NCI-H1092 (cell line): ENCODE data around the gene IL11.

ENCODE experiments used
- DNase-seq: peaks from one replicate; lab custom pipeline; 2025; lab: John Stamatoyannopoulos, UW

The IL11 gene

DNA sequence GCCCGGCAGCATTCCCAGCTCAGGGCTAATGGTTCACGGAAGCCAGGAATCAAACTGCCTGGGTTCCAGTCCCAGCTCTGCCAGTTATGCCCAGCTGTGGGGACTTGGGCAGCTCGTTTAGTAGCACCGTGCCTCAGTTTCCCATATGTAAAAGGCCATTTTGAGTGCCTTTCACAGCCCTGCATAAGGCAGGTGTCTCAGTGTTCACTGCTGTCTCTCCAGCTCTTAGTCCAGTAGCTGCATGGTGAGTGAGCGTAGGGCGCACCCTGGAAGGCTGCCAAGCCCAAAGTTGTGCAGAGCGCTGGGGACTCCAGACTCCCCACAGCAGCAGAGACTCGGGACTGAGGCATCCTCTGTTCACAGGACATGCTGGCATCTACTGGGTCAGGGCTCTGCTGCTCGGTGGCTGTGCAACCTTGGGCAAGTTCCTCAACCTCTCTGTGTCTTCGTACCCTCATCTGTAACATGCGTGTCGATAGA, 21.0 kb upstream of the IL11 start:
- DNase-seq: no peak

DNA sequence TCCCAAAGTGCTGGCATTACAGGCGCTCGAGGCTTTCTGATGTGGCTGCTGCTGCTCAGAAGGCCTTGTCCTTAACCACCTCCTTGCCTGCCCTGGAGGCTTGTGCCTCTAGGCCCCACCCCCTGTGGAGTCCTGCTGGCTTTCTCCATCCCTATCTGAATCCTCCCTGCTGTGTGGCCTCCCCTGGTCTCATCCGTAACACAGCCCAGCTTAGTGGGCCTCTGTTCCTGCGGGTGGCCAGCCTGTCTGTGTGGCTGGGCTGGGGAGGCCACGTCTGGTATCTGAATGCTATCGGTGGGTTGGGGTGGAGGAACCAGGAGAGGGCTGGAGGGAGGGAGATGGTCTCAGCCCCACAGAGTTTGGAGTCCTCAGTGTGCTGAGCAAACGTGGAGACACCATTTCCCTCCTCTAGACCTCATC, 20.2 kb upstream of the IL11 start:
- DNase-seq: no peak

DNA sequence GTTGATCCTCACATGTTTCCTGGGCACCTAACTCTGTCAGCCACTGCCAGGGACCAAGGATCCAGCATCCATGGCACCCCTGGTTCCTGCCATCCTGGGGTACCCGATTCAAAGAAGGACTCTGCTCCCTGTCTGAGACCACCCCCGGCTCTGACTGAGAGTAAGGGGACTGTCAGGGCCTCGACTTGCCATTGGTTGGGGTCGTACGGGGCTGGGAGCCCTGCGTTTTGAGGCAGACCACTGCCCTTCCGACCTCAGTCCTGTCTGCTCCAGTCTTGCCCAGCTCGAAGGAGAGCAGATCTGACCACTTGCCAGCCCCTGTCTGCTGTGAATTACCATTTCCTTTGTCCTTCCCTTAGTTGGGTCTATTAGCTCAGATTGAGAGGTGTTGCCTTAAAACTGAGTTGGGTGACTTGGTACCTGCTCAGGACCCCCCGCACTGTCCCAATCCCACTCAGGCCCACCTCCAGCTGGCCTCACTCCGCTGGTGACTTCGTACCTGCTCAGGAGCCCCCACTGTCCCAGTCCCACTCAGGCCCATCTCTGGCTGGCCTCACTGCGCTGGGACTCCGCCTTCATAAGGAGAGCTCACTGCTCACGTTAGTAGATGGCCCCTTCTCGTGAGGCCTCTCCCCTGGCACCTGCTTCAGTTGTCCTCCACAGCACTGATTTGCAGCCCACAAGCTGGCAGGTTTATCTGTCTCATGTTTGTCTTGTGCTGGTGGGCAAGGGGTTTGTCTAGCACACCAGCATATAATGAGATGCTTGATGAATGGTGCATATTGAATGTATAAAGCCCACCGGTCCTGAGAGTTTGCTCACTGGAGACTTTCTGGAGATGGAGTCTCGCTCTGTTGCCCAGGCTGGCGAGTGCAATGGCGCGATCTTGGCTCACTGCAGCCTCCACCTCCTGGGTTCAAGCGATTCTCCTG, 19.4 kb upstream of the IL11 start:
- no peak for DNase-seq

DNA sequence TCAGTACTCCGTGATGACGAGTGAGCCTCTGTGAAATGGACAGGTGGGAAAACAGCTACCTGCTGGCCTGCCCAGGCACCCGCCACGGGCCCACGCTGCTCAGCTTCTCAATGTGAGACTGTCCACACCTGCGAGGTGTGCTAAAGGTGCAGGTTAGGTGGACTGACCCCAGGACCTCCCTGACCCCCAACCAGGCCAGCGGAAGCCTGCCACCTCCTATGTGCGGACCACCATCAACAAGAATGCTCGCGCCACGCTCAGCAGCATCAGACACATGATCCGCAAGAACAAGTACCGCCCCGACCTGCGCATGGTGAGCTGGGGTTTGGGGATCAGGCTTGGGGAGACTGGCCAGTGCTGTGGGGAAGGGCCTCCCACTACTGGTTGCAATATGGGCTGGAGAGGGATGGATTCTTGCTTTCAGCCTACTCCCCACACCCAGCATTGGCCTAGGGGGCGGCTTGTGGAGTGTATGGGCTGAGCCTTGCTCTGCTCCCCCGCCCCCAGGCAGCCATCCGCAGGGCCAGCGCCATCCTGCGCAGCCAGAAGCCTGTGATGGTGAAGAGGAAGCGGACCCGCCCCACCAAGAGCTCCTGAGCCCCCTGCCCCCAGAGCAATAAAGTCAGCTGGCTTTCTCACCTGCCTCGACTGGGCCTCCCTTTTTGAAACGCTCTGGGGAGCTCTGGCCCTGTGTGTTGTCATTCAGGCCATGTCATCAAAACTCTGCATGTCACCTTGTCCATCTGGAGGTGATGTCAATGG, 17.7 kb upstream of the IL11 start:
- no peak for DNase-seq

DNA sequence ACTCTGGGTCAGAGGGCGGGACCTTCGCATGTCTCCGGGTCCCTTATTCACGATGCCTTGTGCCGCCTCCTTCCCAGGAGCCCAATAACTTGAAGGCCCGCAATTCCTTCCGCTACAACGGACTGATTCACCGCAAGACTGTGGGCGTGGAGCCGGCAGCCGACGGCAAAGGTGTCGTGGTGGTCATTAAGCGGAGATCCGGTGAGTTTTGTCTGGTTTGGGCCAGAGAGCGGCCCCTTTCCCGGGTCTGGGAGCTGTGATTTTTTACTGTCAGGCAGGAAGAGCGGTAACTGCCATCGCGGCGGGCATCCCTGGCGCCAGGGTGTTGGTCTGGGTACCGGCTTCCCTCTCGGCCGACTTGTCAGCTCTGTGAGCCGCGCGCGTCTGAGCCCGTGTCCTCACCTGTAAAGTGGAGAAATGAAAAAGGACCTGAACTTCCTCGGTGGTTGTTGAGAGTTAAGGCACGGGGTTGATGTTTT, 16.3 kb upstream of the IL11 start:
- DNase-seq: no peak

DNA sequence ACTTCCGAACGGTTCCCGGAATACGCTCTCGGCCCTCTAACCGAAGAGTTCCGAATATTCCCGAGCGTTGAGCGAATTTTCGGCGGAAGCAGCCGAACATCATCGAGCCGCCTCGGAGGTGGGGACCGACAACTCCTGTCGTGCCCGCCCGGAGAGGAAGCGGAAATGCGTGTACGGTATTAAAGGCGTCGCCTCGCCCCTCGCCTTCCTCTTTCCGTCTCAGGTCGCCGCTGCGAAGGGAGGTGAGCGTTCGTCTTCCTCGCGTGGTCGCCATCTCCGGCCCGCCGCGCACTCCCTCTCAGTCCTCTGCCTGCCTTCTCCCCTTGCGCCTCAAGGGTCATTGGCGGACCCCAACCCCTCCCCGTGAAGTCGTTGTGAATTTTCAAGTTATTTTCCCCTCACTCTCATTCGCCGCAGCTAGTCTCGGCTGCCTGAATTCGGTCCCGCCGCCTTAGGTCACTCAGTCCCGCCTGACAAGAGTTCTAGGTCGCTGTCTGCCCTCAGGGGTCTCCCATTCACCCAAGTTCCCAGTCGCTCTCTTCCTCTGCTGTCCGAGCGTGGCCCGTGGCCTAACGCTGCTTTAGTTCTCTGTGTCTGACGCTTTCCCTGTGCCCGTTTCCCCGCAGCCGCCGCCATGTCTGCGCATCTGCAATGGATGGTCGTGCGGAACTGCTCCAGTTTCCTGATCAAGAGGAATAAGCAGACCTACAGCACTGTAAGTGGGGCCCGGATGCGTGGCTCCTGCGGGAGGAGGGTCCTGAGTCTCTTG, 15.6 kb upstream of the IL11 start, which contains the start of gene RPL28:
RPL28 (plus strand) TSS at position 209 of the 769 bp plus-strand sequence; CDS start at position 635, 426 bp downstream.
- peak; percentile 96 for DNase-seq

DNA sequence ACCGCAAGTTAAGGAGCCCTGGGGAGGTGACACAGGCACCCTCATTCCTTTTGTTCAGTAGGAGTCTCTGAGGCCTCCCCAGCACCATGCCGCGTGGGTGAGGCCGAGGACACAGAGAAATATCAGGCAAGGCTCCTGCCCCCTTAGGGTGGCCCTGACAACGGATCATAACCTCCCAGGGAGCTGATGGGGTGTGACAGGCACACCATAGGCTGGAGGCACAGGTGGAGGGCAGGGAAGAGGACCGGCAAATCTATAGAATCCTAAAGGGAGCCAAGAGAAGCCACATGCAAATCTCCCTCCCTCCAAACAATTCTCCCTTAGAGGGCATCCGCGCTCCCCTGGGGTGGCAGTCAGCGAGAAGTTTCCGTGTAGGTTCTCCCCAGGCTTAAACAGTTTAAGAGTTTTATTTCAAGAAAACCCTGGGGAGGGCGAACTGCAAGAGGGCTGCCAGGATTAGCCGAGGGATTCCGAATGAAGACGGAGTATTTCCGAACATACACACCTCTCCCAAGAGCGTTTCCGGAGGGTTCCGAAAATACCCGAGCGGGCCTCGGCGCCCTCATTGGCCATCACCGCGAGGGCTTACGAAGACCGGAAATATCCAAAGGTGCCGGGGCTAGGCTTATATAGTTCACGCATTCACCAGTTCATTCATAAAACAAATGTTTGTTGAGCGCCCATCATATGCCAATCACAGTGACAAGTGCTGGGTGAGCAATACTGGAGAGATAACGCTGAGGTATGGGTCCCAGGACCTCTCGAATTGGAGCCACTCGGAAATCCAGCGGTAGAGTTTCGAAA, 14.9 kb upstream of the IL11 start:
- DNase-seq: peak; percentile 91

DNA sequence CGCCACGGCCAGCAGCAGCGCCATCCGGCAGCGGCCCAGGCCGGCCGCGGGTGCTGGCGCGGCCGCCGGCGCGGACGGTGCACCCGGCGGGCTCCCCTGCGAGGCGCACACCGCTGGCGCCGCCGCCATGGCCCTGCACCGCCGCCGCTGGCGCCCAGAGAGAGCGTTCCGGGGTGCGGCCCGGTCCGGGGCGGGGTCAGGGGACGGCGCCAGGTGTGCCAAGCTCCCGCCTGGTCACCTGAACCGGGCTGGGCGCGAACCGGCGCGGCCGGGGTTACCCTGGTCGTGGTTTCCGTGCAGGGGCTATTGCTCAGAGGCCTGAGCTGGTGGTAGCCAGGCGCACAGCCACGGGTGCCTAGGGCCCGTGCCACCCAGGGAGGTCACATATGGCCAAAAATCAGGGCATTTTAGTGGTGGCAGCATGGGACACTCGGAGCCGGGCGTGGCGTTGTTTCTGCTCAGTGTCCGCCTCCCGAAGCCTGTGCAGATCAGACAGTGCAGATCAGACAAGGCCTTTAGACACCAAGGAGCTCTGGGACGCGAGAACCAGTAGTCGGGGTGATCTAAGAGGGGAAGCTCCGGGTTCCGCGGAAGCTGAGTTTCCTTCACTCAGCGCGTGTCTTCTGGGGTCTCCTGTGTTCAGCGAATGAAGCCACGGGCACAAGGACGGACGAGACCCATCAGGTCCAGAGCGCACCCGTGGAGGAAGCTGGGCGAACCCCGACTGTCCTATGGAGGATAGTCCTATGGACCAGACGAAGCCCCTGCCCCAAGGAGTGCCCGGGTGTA, 14.1 kb upstream of the IL11 start, which contains the start of gene TMEM238:
TMEM238 (minus strand) TSS at position 162 of the 789 bp plus-strand sequence; CDS start at position 129, 33 bp downstream.
- no peak for DNase-seq

DNA sequence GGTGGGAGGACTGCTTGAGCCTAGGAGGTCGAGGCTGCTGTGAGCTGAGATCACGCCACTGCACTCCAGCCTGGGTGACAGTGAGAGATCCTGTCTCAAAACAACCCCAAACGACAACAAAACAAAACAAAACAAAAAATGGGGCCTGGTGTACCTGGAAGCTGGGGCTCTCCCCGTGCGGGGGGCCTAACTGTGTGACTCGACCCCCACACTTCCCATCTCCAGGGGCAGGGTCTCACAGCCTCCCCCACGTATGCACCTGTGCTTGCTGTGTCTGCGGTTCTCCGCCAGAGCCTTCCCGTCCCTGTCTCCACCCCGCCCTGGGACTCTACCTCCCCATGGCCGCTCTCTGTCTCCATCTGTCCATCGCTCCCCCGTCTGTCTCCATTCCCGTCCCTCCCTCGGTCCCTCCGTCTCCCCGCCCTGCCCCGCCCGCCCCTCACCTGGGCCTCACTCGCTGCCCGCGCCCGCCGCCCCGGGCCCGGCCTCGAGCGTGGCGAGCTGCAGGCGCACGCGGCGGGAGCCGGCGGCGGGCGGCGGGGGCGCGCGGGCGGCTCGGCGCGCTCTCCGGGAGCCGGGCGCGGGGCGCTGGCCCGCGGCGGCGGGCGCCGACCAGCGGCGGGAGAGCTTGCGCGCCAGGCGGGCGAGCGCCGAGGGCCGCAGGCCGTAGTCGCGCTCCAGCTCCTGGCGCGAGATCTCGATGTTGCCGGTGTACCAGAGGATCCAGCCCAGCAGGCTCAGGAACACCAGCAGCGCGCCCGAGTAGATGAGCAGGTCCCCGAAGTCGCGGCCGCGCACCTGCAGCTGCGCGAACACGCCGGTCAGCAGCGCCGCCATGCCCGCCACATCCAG, 13.2 kb upstream of the IL11 start:
- DNase-seq: peak; percentile 31

DNA sequence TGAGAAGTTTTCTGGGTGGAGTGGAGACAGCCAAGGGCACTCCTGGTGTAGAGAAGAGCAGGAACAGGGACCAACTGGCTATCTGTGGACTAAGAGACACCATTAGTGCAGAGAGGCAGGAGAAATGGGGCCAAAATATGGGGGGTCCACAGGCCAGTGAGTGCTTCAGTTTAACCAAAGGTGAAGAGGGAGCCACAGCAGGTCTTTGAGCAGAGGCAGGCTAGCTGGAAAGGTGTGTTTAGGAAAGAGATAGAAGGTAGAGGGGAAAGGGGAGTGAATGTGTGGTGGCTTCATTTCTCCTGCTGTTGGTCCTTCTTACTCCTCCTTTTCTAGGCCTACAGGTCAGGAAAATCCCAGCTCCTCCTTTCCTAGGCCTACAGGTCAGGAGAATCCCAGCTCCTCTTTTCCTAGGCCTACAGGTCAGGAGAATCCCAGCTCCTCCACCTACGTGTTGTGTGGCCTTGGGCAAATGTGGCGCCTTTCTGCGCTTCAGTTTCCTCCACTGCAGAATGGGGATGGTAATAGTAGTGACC, 12.3 kb upstream of the IL11 start:
- DNase-seq: no peak

DNA sequence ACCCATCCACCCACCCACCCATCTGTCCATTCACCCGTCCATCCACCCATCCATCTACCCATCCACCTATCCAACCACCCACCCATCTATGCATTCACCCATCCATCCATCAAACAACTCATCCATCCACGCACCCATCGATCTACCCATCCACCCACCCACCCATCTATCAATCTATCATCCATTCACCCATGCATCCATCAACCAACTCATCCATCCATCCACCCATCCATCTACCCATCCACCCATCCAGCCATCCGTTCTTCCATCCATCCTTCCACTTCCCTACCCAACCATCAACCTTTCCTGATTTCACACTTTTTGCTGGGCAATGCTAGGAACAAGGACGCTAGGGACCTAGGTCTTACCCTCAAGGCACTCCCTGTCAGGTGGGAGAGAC, 11.8 kb upstream of the IL11 start:
- no peak for DNase-seq

DNA sequence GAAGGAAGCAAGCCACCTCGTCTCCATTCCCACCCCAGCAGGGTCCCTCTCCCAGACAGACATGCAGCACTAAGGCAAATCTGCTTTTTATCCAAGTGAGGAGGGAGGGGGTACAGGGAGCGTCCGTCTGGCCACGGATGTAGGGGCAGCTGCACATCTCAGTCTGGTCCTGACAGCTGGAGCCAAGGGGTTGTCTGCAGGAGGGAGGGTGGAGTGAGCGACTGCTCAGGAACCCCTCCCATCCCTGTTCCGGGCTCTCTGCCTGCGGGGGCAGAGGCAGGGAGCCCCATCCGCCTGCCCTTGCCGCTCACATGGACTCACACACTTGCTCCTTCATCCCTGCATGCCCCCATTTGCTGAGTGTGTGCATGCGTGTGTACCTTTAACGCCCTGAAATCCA, 8.9 kb upstream of the IL11 start:
- no peak for DNase-seq

DNA sequence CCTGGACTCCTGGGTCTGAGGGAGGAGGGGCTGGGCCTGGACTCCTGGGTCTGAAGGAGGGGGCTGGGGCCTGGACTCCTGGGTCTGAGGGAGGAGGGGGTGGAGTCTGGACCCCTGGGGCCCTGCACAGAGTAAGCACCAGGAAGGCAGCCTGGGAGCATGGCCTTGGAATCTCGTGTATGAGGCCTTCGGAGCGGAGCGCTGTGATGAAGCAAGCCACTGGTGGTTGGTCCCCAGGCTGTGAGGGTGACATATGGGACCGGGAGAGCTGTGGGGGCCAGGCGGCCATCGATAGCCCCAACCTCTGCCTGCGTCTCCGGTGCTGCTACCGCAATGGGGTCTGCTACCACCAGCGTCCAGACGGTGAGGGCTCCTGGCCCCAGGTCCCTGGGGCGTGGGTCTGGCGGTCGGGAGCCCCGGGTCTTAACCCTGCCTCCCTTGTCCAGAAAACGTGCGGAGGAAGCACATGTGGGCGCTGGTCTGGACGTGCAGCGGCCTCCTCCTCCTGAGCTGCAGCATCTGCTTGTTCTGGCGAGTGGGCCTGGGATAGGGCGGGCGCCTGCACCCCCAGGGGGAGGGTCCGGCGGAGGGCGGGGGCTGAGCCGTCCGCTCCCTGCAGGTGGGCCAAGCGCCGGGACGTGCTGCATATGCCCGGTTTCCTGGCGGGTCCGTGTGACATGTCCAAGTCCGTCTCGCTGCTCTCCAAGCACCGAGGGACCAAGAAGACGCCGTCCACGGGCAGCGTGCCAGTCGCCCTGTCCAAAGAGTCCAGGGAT, 7.3 kb upstream of the IL11 start:
- no peak for DNase-seq

DNA sequence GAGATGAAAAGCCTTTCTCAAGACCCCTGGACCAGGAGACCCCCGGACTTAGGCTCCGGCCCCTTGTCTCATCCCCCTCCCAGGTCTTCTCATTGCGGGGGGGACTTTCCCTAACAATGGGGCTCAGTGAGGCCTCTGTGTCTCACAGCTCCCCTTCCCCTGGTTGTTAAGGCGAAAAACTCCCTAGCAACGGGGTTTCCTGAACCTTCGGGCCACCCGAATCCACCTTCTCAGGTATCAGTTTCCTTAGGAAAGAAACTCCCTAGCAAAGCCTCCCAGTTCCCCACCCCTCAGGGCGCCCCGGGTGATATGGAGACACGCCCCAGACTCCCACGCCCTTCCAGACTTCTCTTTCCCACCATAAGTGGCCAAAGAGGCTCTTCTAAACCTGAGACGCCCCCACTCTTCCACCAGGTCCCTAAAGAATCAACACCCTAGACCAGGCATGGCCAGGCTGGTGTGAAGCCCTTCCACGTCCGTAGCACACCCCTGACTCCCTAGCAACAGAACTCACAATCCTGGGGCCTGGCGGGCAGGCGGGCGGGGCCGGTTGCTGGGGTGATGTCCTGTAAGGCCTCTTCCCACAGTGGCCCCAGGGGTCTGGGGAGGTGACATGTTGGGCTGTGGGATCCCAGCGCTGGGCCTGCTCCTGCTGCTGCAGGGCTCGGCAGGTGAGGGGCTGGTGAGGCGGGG, 6.1 kb upstream of the IL11 start, which contains the start of gene TMEM190:
TMEM190 (plus strand) TSS at position 586 of the 693 bp plus-strand sequence; CDS start at position 614, 28 bp downstream.
- DNase-seq: no peak

DNA sequence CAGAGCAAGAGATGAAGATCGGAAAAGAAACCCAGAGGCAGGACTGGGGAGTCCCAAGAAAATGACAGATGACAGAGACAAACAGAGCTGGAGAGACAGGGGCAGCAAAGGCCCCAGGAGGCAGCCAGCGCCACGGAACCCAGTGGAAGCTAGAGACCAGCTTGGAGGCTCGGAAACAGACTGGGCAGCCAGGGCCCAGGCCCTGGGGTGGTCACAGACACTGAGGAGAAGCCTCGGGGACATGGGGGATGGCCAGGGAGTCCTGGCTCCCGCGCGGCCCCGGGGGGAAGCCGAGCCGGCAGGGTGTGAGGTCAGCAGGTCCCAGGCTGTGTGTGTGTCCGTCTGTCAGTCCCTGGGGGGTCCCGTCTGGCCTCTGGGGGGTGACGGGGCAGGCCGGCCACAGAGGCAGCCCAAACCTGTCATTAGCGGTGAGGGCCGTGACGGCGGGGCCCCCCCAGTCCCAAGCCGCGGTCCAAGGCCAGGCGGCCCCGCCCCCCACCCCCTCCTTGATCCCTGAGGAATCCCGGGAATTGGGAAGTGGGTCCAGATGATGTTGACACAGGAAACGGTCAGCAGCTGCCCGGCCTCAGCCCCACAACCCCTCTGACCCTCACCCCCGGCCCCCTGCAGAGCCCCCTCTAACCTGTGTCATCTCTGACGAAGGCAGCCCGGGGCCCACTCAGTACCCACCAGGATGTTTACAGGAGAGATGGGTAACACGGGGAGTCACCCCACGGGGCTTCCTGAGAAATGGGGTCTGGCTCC, 3.9 kb upstream of the IL11 start:
- no peak for DNase-seq

DNA sequence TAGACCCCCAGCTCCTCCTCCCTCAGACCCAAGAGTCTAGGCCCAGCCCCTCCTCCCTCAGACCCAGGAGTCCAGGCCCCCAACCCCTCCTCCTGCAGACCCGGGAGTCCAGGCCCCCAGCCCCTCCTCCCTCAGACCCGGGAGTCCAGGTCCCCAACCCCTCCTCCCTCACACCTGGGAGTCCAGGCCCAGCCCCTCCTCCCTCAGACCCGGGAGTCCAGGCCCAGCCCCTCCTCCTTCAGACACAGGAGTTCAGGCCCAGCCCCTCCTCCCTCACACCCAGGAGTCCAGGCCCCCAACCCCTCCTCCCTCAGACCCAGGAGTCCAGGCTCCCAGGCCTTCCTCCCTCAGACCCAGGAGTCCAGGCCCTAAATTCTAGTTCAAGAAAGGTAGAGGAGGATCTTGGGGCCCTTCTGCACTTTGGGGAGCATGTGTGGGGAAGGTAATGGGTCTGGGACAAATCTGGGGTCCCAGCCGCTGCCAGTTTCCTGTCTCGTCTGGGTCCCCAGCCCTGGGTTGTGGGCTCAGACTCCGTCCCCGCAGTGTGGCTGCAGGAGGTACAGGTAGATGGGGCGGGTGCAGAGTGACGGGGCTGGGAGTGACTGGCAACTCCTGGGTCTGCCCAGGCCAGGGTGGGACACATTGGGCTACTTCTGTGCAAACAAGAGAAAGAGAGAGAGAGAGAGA, 3.2 kb upstream of the IL11 start:
- no peak for DNase-seq
